Natural killer cell (primary cell): ENCODE measurements around the gene PRSS36. TPM values are rescaled to one million over a fixed set of nuclear protein-coding genes. Genes with fewer than 3 reads are reported as not detected.
"Not testable (repeated sequence)": the region's sequence is repeated elsewhere in the genome, so short reads cannot be mapped to it uniquely, and the experiment has no call there.

ENCODE experiments used
- ATAC-seq, 3 donors: fragments of 150-1000 bp in 2 of 3; fragments of 200-7000 bp in 1 of 3; cut with Tn5 transposase; 1 replicate in 1 of 3; 2 replicates in 2 of 3; pipeline ENCODE4 v1.10.0; 2021; ENCODE audit warnings: mild to moderate bottlenecking in 2 of 3, moderate library complexity in 2 of 3
- DNase-seq, 2 donors: peaks; one replicate each; pipeline versions ENCODE4 v3.0.0 to v3.0.0-alpha.2; 2013 to 2021; ENCODE audit warnings: mixed read lengths in 1 of 2
- H3K27ac ChIP-seq: one replicate; pipeline ENCODE4 v1.5.1; 2013; ENCODE audit warnings: mild to moderate bottlenecking, low read length
- H3K27me3 ChIP-seq: one replicate; pipeline ENCODE4 v1.6.1; 2013; ENCODE audit warnings: low read length; ENCODE audit not compliant: control insufficient read depth, insufficient read depth
- H3K36me3 ChIP-seq: one replicate; pipeline ENCODE4 v1.6.1; 2013; ENCODE audit warnings: low read length; ENCODE audit not compliant: control insufficient read depth, insufficient read depth
- H3K4me1 ChIP-seq: one replicate; pipeline ENCODE4 v1.6.1; 2013; ENCODE audit warnings: low read length; ENCODE audit not compliant: control insufficient read depth, insufficient read depth
- H3K4me3 ChIP-seq: one replicate; pipeline ENCODE4 v1.5.1; 2013; ENCODE audit warnings: low read length
- H3K9me3 ChIP-seq: one replicate; pipeline ENCODE4 v1.6.1; 2013; ENCODE audit warnings: low read length; ENCODE audit not compliant: control insufficient read depth, insufficient read depth
- H3K27ac Mint-ChIP-seq, 2 donors: one replicate each; pipeline ENCODE4 v1.8.0; 2022; ENCODE audit warnings: mild to moderate bottlenecking in 2 of 2, mixed read lengths in 2 of 2, moderate library complexity in 1 of 2
- H3K27me3 Mint-ChIP-seq, 2 donors: one replicate each; pipeline ENCODE4 v1.8.0; 2022; ENCODE audit warnings: low read depth in 2 of 2, mixed read lengths in 2 of 2
- H3K36me3 Mint-ChIP-seq: one replicate; pipeline ENCODE4 v1.8.0; 2022; ENCODE audit warnings: mixed read lengths
- H3K4me1 Mint-ChIP-seq, 2 donors: one replicate each; pipeline ENCODE4 v1.8.0; 2022; ENCODE audit warnings: mixed read lengths in 2 of 2
- H3K4me3 Mint-ChIP-seq: one replicate; pipeline ENCODE4 v1.8.0; 2022; ENCODE audit warnings: mild to moderate bottlenecking, moderate library complexity, mixed read lengths
- H3K9me3 Mint-ChIP-seq, 2 donors: one replicate each; pipeline ENCODE4 v1.8.0; 2022; ENCODE audit warnings: mixed read lengths in 2 of 2
- WGBS: methylation state at CpG from one replicate; pipeline ENCODE4 v1.1.7; 2013; ENCODE audit warnings: missing lambda C conversion rate; ENCODE audit not compliant: insufficient coverage; 5-methylcytosine and 5-hydroxymethylcytosine counted together
- intact Hi-C: fragments of 100-400 bp; cut with micrococcal nuclease; formaldehyde crosslinking; loops from one replicate; pipeline ENCODE4 v1.14.2; 2022
- total RNA-seq, 4 donors: library from RNA; stranded (reverse); fragments of 120-200 nt in 1 of 4; gene quantifications; one replicate each; pipeline versions ENCODE4 v1.2.3 to v1.2.4, GENCODE V29; 2013 to 2022
- TF ChIP-seq, protein P1 (sequence below): fragments of 200-600 bp; IDR thresholded peaks from one replicate; pipeline ENCODE4 v1.8.0; 2022; ENCODE audit warnings: antibody characterized with exemption

PRSS36 gene
- total RNA-seq, 3 donors from 2014 or later (not counting 1 experiment from before 2014, with no cell fraction given), result 2.1 to 3.5 (median 2.3) TPM

GRCh38 chr16:31167315-31167714 is 17.4 kb upstream of the PRSS36 start:
- no peaks in the 10 kb centered on the region for H3K27me3 Mint-ChIP-seq

GRCh38 chr16:31157136-31157535 is 7.3 kb upstream of the PRSS36 start:
- no peak overlapping the region for H3K27ac ChIP-seq
- Mint-ChIP-seq H3K27me3 (no peaks in the 10 kb centered on the region), H3K4me3 (peak overlapping the region; percentile 4), H3K4me1 (peaks cover 0 to 6% of the 10 kb centered on the region in 2 donors), H3K36me3 (no peaks in the 10 kb centered on the region), H3K27ac (no peak overlapping the region), H3K9me3 (no peaks in the 10 kb centered on the region)
- WGBS, result 8% methylated on average over 8 of the region's 8 CpGs
- TF ChIP-seq, protein P1, sequence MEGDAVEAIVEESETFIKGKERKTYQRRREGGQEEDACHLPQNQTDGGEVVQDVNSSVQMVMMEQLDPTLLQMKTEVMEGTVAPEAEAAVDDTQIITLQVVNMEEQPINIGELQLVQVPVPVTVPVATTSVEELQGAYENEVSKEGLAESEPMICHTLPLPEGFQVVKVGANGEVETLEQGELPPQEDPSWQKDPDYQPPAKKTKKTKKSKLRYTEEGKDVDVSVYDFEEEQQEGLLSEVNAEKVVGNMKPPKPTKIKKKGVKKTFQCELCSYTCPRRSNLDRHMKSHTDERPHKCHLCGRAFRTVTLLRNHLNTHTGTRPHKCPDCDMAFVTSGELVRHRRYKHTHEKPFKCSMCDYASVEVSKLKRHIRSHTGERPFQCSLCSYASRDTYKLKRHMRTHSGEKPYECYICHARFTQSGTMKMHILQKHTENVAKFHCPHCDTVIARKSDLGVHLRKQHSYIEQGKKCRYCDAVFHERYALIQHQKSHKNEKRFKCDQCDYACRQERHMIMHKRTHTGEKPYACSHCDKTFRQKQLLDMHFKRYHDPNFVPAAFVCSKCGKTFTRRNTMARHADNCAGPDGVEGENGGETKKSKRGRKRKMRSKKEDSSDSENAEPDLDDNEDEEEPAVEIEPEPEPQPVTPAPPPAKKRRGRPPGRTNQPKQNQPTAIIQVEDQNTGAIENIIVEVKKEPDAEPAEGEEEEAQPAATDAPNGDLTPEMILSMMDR, result no peak
- no peak overlapping the region for H3K4me3 ChIP-seq
- peaks cover 3% of the 10 kb centered on the region for H3K4me1 ChIP-seq
- DNase-seq (no peak), ATAC-seq (peak in 1 of 3 donors; percentile 48)
- intact Hi-C loops, result no loop called here
- H3K9me3 ChIP-seq, result no peaks in the 10 kb centered on the region
- H3K36me3 ChIP-seq, result no peaks in the 10 kb centered on the region
- H3K27me3 ChIP-seq, result no peaks in the 10 kb centered on the region

More at GRCh38 chr16:31167315-31167714, 17.4 kb upstream of the PRSS36 start:
- no peaks in the 10 kb centered on the region for H3K4me1 ChIP-seq
- H3K36me3 Mint-ChIP-seq, result no peaks in the 10 kb centered on the region
- no peaks in the 10 kb centered on the region for H3K4me1 Mint-ChIP-seq
- H3K4me3 Mint-ChIP-seq, result no peak overlapping the region
- H3K9me3 Mint-ChIP-seq, result no peaks in the 10 kb centered on the region
- no peaks in the 10 kb centered on the region for H3K36me3 ChIP-seq
- intact Hi-C loops, result no loop called here
- H3K27ac ChIP-seq, result no peak overlapping the region
- no peak for ATAC-seq
- DNase-seq, result no peak
- H3K27me3 ChIP-seq, result no peaks in the 10 kb centered on the region
- H3K4me3 ChIP-seq, result no peak overlapping the region
- WGBS, result 93% methylated on average over 8 of the region's 8 CpGs
- TF ChIP-seq, protein P1, result no peak
- no peaks in the 10 kb centered on the region for H3K9me3 ChIP-seq
- no peak overlapping the region for H3K27ac Mint-ChIP-seq

- WGBS, result 61% methylated on average over 5 of the region's 6 CpGs
- H3K36me3 ChIP-seq, H3K4me3 ChIP-seq, H3K4me1 Mint-ChIP-seq, H3K36me3 Mint-ChIP-seq, intact Hi-C loops, H3K9me3 ChIP-seq, H3K9me3 Mint-ChIP-seq, H3K27ac ChIP-seq, ATAC-seq, H3K27me3 ChIP-seq, H3K27me3 Mint-ChIP-seq, H3K27ac Mint-ChIP-seq, DNase-seq, H3K4me3 Mint-ChIP-seq: not testable (repeated sequence)
- H3K4me1 ChIP-seq, result peaks cover 20% of the 10 kb centered on the region
Measured at GRCh38 chr16:31150976-31151375, 1.1 kb upstream of the PRSS36 start.

- peaks cover 0 to 7% of the 10 kb centered on the region in 2 donors for H3K27me3 Mint-ChIP-seq
- H3K27me3 ChIP-seq, result no peaks in the 10 kb centered on the region
- H3K4me1 Mint-ChIP-seq, result peaks cover 0 to 6% of the 10 kb centered on the region in 2 donors
- ATAC-seq (no peak), DNase-seq (no peak)
- no peaks in the 10 kb centered on the region for H3K9me3 ChIP-seq
- H3K36me3 ChIP-seq, result no peaks in the 10 kb centered on the region
- no peak overlapping the region for H3K27ac ChIP-seq
- H3K4me1 ChIP-seq, result peaks cover 20% of the 10 kb centered on the region
- WGBS, result 81% methylated on average over 5 of the region's 5 CpGs
- H3K27ac Mint-ChIP-seq, result no peak overlapping the region
- H3K4me3 Mint-ChIP-seq, result no peak overlapping the region
- H3K4me3 ChIP-seq, result no peak overlapping the region
- H3K36me3 Mint-ChIP-seq, result no peaks in the 10 kb centered on the region
- TF ChIP-seq, protein P1, result no peak
- no peaks in the 10 kb centered on the region for H3K9me3 Mint-ChIP-seq
- intact Hi-C loops, result no loop called here
Measured at GRCh38 chr16:31149332-31149731, 534 bp downstream of the PRSS36 start.
